ENCODE measurements around the gene ANKRD55. TPM values are rescaled to one million over a fixed set of nuclear protein-coding genes. Genes with fewer than 3 reads are reported as not detected.

ANKRD55 gene
- total RNA-seq, 2 experiments from 2014 or later, result 9.7 to 10.2 TPM

DNA sequence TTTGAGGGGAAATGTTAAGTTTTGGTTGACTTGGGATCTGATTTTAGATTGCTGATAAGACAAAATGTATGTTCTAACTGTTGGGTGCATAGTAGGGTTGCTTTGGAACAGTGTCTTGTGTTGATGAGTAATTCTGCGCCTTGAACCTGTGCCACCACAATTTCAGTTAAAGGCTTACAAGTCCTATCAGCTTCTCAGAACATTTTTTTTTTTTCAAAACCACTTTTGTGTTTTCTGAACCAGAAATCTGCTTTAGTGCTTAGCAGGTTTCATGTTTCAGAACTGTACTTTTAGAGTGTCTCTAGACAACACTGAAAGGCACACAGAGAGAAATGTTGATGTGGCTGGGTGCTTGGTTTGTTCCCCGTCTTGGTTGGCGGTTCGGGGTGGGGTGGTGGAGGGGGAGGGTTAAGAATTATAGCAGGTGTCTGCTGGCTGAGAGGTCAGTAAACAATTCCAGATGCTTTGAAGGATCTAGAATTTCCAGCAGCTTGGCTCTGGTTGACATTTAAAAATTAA is 84.6 kb downstream of the ANKRD55 start:
- peak in 13 of 14 experiments; percentile 28 to 75 (median 51) for DNase-seq
- peaks cover 48% of the 10 kb centered on the region for H3K4me1 ChIP-seq (ENCODE audit: insufficient read depth, low read length)
- H3K27ac ChIP-seq (ENCODE audit: low read depth in 1 of 2, low read length in 2 of 2), result peak overlapping the region; percentile 42 to 46
- peak overlapping the region; percentile 97 for H3K27ac Mint-ChIP-seq
- H3K4me1 Mint-ChIP-seq (ENCODE audit: low read depth), result peaks cover 74% of the 10 kb centered on the region
- TF ChIP-seq, protein P1, sequence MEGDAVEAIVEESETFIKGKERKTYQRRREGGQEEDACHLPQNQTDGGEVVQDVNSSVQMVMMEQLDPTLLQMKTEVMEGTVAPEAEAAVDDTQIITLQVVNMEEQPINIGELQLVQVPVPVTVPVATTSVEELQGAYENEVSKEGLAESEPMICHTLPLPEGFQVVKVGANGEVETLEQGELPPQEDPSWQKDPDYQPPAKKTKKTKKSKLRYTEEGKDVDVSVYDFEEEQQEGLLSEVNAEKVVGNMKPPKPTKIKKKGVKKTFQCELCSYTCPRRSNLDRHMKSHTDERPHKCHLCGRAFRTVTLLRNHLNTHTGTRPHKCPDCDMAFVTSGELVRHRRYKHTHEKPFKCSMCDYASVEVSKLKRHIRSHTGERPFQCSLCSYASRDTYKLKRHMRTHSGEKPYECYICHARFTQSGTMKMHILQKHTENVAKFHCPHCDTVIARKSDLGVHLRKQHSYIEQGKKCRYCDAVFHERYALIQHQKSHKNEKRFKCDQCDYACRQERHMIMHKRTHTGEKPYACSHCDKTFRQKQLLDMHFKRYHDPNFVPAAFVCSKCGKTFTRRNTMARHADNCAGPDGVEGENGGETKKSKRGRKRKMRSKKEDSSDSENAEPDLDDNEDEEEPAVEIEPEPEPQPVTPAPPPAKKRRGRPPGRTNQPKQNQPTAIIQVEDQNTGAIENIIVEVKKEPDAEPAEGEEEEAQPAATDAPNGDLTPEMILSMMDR (IDR thresholded peaks at IDR 0.05), result no peak
- no peak overlapping the region for H3K4me3 ChIP-seq (ENCODE audit: low read length)
- H3K27me3 ChIP-seq (ENCODE audit: control insufficient read depth in 1 of 2, insufficient read depth in 2 of 2, low read length in 2 of 2), result no peaks in the 10 kb centered on the region
- peak; percentile 80 for ATAC-seq (ENCODE audit: poor library complexity)
- peaks cover 14% of the 10 kb centered on the region for H3K36me3 Mint-ChIP-seq (ENCODE audit: low read depth)
- peak overlapping the region; percentile 62 for H3K4me3 Mint-ChIP-seq
- ChIA-PET POLR2A (interaction anchor here (0.6 to 3.5 kb wide), 26 partner anchors 10 to 977 kb away, joined by 3 to 23 read pairs (median 4); partner anchors contain the start of gene IL6ST), CTCF (interaction anchor here (0.6 to 1.3 kb wide), 4 partner anchors 40 to 165 kb away, joined by 3 to 5 read pairs (median 3); no protein-coding TSS in a partner anchor)
- H3K9me3 ChIP-seq (ENCODE audit: control insufficient read depth in 1 of 2, insufficient read depth in 1 of 2, low read length in 2 of 2), result no peaks in the 10 kb centered on the region
- H3K9me3 Mint-ChIP-seq, result no peaks in the 10 kb centered on the region
- H3K27me3 Mint-ChIP-seq, result no peaks in the 10 kb centered on the region
- H3K36me3 ChIP-seq (ENCODE audit: insufficient read depth, low read length), result no peaks in the 10 kb centered on the region
- intact Hi-C loops (cut with DNase I, micrococcal nuclease), result loop anchor here (2.0 to 5.0 kb wide), 4 partner anchors 20 to 156 kb away; partner anchors contain the start of gene IL6ST (in 1 of the 2)

DNA sequence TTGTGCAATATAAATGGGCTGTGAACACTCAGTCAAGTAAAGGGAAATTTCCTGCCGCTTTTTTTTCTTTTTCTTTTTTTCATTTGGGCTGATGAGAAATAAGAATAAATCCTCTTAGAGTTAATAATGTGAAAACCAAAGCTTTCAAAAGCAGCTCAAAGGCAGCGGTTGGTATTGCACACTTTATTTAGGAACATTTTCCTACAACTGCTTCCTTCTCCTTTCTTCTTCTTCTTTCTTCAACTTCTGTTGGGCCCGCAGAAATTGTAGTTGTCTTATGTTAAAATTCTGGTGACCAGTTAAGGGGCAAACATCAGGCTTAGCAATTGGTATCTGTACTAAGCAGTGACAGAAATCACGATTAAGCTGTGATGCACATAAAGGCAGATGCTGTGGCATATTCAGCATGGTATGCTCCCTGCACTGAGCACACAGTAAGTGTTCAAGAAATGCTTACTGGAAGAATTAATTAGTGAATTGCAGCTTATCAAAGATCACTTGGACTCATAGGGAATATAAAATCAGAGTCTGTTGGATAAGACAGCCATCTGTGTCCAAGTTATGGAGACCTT is 85.4 kb downstream of the ANKRD55 start:
- Mint-ChIP-seq H3K9me3 (no peaks in the 10 kb centered on the region), H3K27me3 (no peaks in the 10 kb centered on the region), H3K36me3 (ENCODE audit: low read depth) (peaks cover 13% of the 10 kb centered on the region), H3K4me3 (peak overlapping the region; percentile 3), H3K4me1 (ENCODE audit: low read depth) (peaks cover 74% of the 10 kb centered on the region), H3K27ac (peak overlapping the region; percentile 97)
- Histone ChIP-seq H3K9me3 (ENCODE audit: control insufficient read depth in 1 of 2, insufficient read depth in 1 of 2, low read length in 2 of 2) (no peaks in the 10 kb centered on the region), H3K27me3 (ENCODE audit: control insufficient read depth in 1 of 2, insufficient read depth in 2 of 2, low read length in 2 of 2) (no peaks in the 10 kb centered on the region), H3K4me3 (ENCODE audit: low read length) (no peak overlapping the region), H3K4me1 (ENCODE audit: insufficient read depth, low read length) (peaks cover 52% of the 10 kb centered on the region), H3K36me3 (ENCODE audit: insufficient read depth, low read length) (no peaks in the 10 kb centered on the region), H3K27ac (ENCODE audit: low read depth in 1 of 2, low read length in 2 of 2) (peak overlapping the region; percentile 37 to 42)
- intact Hi-C loops (cut with DNase I, micrococcal nuclease), result loop anchor here (2.0 to 5.0 kb wide), 4 partner anchors 19 to 155 kb away; partner anchors contain the start of gene IL6ST (in 1 of the 2)
- DNase-seq (no peak), ATAC-seq (ENCODE audit: poor library complexity) (no peak)
- ChIA-PET POLR2A (interaction anchor here (0.6 to 3.5 kb wide), 23 partner anchors 10 to 978 kb away, joined by 3 to 23 read pairs (median 5); partner anchors contain the start of gene IL6ST), CTCF (interaction anchor here (0.6 to 1.3 kb wide), 4 partner anchors 57 to 165 kb away, joined by 3 to 5 read pairs (median 3); partner anchors contain the start of gene IL6ST)
- TF ChIP-seq, protein P1 (IDR thresholded peaks at IDR 0.05), result no peak

DNA sequence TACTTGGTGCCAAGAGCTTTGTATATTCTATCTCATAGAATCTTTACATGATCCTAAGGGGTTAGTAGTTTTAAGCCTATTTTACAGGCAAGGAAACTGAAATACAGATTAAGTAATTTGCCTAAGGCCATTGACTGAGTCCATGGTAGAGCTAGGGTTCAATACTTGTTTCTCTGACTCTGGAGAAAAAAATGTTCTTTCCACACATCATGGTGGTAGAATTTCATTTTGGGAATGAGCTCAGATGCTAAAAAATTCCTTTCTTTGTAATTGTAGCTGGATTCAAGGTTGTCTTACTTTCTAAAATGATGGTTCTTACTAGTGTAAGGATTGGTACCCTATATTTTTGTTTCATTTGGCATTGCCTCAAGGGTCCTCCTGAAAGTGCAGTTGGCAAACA is 86.0 kb downstream of the ANKRD55 start:
- DNase-seq, result no peak
- Histone ChIP-seq H3K27me3 (ENCODE audit: control insufficient read depth in 1 of 2, insufficient read depth in 2 of 2, low read length in 2 of 2) (no peaks in the 10 kb centered on the region), H3K4me1 (ENCODE audit: insufficient read depth, low read length) (peaks cover 55% of the 10 kb centered on the region), H3K36me3 (ENCODE audit: insufficient read depth, low read length) (no peaks in the 10 kb centered on the region), H3K9me3 (ENCODE audit: control insufficient read depth in 1 of 2, insufficient read depth in 1 of 2, low read length in 2 of 2) (no peaks in the 10 kb centered on the region), H3K27ac (ENCODE audit: low read depth in 1 of 2, low read length in 2 of 2) (peak overlapping the region in 1 of 2 donors; percentile 42), H3K4me3 (ENCODE audit: low read length) (no peak overlapping the region)
- Mint-ChIP-seq H3K9me3 (no peaks in the 10 kb centered on the region), H3K4me1 (ENCODE audit: low read depth) (peaks cover 74% of the 10 kb centered on the region), H3K36me3 (ENCODE audit: low read depth) (peaks cover 11% of the 10 kb centered on the region), H3K27ac (peak overlapping the region; percentile 97), H3K27me3 (no peaks in the 10 kb centered on the region), H3K4me3 (no peak overlapping the region)
- POLR2A ChIA-PET, result interaction anchor here (1.1 to 3.5 kb wide), 6 partner anchors 9 to 166 kb away, joined by 3 to 23 read pairs (median 14); partner anchors contain the start of gene IL6ST
- no peak for ATAC-seq (ENCODE audit: poor library complexity)
- TF ChIP-seq, protein P1 (IDR thresholded peaks at IDR 0.05), result no peak
- CTCF ChIA-PET, result interaction anchor here (0.8 to 1.3 kb wide), 2 partner anchors 152 to 164 kb away, joined by 3 to 5 read pairs; partner anchors contain the start of gene IL6ST
- intact Hi-C loops (cut with DNase I, micrococcal nuclease), result loop anchor here (5.0 kb wide), 3 partner anchors 40 to 155 kb away; partner anchors contain the start of gene IL6ST (in 1 of the 2)
